HG02981 (cell line): ENCODE measurements around the gene PSMB9.

Source experiments
- ATAC-seq: cut with Tn5 transposase; IDR thresholded peaks from one replicate; pipeline ENCODE4 v1.9.1; 2021; ENCODE audit warnings: mild to moderate bottlenecking, moderate library complexity; ENCODE audit not compliant: unreplicated experiment

The PSMB9 gene

GRCh38 chr6:32838114-32838958 lies 15.7 kb upstream of the PSMB9 start, which contains the start of gene TAP2:
TSS of gene TAP2 (minus strand) at chr6:32838739. CDS start at chr6:32838233, 506 bp downstream.
- peak; percentile 76 for ATAC-seq

DNA sequence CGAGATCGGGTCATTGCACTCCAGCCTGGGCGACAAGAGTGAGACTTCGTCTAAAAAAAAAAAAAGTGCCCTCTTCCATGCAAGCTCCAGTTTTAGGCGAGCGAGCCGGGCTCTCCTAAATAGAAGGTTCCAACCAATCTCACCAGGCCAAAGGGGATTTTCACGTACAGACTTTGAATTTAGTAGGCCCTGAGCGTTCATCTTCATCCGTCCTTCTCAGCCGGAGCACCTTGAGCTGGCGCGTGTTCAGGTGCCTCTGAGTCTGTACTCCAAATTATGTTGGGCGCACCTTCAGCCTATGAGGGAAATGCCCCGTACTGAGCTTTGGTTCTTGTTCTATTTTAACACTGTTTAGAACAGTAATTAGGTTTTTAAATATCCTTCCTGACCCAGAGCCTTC lies 14.6 kb upstream of the PSMB9 start:
- ATAC-seq: no peak

DNA sequence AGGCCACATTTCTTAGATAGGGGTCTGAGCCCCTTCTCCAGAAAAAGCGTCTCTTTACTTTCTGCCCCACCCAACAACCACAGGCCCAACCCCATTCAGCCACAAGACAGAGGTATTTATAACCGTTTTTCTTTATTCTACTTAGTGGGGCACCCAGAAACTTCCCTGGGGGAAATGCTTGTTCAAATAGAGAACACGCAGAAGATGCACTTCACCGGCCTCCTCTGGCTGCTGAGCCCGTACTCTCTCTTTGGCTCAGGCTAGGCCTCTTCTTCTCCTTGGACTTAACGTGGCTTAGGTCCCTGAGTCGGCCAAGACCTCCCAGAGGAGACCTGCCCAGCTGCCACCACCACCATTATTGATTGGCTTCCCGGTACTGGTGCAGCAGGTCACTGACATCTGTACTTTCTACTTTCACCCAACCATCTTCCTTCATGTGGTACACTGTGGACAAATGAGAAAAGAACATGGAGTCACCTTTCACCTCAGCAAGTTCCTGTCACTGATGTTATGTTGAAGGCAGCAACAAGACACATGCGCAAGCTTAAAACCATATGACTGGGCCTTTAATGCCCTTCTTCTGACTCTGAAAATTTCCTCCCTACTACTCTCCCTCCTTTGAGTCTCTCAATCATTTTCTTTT lies 13.3 kb upstream of the PSMB9 start:
- ATAC-seq: no peak

DNA sequence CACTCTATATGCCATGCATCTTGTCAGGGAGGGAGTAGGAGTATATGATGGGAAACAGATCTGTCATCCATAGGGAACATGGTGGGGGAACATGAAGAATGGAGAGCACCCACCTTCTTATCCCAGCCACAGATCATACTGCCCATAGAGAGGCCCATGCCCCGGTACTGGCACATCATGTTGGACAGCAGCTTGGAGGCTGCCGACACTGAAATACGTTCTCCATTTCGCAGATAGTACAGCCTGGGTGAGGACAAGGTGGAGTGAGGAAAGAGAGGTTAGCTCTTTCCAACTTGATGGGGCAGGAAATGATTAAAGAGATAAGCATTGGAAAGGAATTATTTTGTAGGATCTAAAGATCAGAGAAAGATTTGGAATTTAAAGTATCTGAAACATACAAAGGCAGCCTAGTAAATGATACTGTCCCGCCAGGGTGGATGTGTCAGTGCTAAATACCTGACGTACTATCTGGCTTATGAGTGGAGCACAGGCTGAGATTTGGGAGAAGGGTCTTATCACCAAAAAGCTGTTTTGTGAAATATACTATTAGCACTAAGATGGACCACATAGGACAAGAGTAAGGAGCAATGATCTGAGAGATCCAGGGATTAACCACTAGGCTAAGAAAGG lies 11.9 kb upstream of the PSMB9 start:
- ATAC-seq: no peak

GRCh38 chr6:32842690-32843089 lies 11.3 kb upstream of the PSMB9 start:
- no peak for ATAC-seq

DNA sequence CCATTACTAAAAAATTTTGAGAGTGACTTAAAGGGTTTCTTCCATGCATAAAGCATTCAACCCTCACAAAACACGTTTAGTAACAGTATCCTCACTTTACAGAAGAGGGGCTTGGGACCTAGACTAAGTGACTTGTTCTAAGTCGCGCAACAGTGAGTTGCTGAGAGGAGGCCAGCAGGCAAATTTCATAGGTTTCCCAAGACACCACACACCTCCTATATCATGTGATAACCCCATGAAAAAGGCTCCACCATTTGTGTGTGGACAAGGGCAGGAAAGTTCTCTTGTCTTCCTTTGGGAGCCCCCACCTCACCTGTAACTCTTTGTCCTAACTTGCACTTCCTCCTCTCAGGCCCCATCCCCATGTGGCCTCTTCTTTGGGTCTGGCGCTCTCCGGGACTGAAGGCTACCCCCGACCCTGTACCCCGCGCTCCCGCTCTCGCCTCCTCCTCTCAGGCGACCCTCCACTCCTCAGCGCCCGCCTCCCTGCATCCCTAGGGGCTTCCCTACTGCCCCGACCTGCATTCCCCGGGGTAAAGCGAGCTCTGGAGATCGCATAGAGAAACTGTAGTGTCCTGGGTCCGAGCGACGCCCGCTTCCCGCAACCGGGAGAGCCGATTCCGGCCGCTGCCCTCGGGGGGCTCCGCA lies 10.5 kb upstream of the PSMB9 start:
- ATAC-seq: no peak

DNA sequence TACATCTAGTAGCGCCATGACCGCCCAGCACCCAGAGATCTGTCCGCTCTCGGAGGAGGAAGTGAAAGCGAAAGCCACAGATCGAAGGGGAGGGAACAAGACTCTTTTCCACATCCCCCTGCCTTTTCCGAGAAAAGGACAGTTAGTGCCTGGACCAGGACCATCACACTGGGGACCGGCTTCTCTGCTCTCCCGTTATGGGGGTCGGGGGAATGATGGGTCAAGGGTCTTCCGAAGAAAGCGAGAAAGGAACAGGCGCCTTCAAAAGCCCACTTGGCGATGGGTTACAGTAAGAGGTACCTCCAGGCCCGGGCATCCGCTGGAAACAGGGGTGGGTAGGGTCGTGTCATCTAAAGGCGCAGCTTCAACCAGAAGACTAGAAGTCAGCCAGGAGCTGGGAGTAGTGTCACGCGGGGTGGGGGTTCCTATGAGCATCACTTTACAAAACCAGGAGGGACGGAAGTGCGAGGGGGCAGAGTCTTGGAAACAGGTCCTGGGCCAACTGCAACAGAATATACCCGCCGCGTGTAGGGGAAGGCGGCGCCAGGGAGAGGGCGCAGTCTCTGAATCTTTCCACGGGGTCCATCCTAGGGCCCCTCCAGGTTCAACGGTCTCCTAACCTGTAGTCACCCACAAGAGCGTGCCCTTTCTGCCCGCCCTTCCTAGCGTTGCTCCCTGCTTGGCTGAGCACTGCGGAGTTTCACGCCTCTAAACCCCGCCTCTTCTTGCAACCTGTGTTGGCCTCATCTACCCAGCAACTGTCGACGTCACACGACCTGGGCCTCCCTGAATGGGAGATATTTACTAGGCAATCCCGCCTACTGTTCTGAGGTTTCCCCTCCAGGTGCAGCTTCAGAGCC lies 9.8 kb upstream of the PSMB9 start, which contains the start of gene PSMB8:
Gene PSMB8, minus strand, starts transcription at position 69 of the 860 bp plus-strand sequence. Its CDS starts 51 bp downstream, at position 18.
- ATAC-seq: peak; percentile 66

DNA sequence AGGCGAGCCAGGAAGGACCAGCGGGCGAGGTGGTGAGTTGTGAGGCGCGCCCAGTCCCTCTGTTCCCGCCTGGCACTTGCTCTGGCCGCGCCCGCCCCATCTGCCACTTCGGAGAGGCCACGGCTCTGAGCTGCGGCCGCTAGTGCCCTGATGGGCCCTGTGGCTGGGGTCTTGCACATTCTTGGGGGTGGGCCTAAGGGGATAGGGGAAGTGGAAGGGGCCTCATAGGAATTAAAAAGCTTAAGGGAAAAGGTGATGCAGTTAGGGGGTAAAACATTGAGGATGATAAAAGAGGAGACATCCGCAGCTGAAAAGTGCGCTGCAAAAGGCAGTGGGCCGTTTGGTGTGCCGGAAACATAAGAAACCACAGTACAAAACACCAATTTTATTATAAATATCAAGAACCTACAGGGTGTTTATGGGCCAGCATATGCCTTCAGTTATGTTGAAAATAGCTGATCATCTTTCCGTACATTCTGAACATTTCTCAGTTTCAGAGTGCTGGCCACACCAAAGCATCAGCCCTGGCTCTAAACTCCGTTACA lies 9.1 kb upstream of the PSMB9 start:
- no peak for ATAC-seq

DNA sequence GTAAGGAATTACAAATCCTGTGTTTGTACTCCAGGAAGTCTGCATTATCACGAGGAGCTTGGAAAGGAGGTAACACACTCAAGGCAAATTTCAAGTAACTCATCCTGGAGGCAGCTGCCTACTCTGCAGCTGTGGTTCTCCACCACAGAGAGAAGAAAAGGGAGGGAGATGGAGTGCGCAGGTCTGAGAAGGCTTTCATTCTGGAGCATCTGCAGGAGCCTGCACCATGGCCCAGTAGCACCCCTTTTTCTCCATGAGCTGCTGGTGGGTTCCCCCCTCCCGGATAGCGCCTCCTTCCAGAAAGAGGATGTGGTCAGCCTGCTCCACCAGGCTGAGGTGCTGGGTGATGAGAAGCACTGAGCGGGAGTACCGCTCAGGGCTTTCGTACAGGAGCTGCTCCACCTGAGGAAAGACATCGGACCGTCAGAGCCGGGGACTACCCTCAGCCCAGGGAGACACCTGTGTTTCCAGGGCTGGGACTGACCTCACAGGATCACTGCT lies 8.6 kb upstream of the PSMB9 start:
- no peak for ATAC-seq

GRCh38 chr6:32847004-32847403 lies 7.0 kb upstream of the PSMB9 start:
- no peak for ATAC-seq

DNA sequence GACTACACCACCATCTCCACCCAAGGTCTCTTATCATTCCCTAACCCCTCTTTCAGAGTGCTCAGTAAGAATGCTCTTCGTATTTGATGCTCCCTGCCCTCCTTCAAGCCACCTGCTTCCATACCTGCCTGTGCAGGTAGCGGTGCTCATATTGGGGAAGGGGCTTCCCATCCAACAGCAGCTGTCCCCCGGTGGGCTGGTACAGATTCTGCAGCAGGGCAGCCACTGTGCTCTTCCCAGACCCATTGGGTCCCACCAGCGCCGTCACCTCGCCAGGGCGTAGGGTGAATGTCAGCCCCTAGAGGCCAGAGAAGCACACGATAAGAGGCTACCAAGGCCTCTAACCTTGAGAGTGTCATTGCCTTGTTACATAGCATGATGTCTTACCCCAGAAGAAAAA lies 6.2 kb upstream of the PSMB9 start:
- no peak for ATAC-seq

DNA sequence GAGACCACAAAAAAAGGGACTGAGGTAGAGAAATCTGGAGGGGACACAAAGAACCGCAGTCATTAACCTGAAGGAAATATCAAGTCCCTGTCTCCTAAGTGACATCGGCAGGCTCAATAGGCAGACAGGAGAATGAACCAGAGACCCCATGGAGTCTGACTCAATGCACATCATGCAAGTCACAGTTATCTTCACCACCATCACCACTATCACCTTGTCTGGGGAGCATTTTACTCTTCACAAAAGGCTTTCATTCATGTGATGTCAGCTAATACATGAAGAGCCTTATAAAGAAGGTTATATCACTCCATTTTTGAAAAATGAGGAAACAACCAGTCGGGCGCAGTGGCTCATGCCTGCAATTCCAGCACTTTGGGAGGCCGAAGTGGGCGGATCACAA lies 4.9 kb upstream of the PSMB9 start:
- no peak for ATAC-seq

DNA sequence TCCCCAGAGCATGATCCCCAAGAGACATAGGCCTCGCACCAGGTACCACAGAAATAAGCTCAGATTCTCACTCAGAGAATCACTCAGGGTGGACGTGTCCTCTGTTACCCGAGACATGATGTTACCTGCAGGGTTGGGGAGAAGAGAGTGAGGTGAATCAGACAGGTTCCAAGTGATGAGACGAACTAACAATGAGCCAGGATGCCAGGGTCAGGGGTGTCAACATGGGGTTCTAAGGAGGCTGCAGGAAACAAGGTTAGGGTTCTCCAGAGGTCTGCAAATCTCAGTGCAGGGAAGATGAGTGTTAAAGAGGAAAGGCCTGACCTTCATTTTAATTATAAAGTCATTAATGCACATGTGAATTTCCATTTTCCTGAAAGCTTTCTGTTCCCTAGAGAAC lies 3.0 kb upstream of the PSMB9 start:
- ATAC-seq: no peak

- no peak for ATAC-seq
These were observed 1.8 kb upstream of the PSMB9 start for GRCh38 chr6:32852018-32852843.

GRCh38 chr6:32852844-32853540 lies 1.0 kb upstream of the PSMB9 start:
- peak; percentile 12 for ATAC-seq

GRCh38 chr6:32854376-32855178 lies 585 bp downstream of the PSMB9 start:
- peak; percentile 10 for ATAC-seq

- ATAC-seq: no peak
These were observed 1.6 kb downstream of the PSMB9 start for GRCh38 chr6:32855467-32856174.
